Cerebellar nuclear complex (tissue), 1 donor: ENCODE measurements around the gene RPS6KA4.

Source experiments
- DNase-seq, 2 experiments: peaks; one replicate each; lab custom pipeline; 2025; lab: John Stamatoyannopoulos, UW

The RPS6KA4 gene

DNA sequence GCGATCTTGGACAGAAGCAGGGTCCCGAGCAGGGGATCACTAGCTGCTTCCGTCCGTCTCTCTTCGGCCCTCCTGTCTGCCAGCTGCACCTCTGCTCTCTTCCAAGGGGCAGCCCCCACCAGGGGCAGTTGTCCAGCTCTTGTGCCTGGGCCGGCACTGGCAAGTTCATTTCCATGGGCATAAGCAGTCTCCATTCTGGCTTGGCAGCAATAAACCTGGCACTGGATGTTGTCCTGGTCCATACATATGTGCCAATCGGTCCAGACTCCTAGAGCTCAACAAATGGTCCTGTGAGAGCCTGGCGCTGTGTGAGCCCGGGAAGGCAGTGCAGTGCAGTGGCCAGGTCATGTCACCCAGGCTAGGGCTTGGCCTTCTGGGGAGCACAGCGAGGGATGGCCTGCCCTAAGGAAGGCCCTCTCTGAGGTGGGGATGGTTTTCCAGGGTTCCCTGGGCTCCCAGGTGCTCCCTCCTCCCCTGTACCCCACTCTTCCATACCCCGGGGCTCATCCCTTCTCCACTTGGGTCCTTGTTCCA lies 60.4 kb downstream of the RPS6KA4 start:
- no peak for DNase-seq

GRCh38 chr11:64419818-64420485 lies 61.0 kb downstream of the RPS6KA4 start:
- no peak for DNase-seq
